ENCODE measurements around the gene IFT52.
"Not testable (repeated sequence)": the region's sequence is repeated elsewhere in the genome, so short reads cannot be mapped to it uniquely, and the experiment has no call there.

The IFT52 gene

GRCh38 chr20:43569282-43569681 is 21.5 kb upstream of the IFT52 start:
- no peak for DNase-seq

GRCh38 chr20:43570496-43570895 is 20.2 kb upstream of the IFT52 start:
- no peak for DNase-seq

DNA sequence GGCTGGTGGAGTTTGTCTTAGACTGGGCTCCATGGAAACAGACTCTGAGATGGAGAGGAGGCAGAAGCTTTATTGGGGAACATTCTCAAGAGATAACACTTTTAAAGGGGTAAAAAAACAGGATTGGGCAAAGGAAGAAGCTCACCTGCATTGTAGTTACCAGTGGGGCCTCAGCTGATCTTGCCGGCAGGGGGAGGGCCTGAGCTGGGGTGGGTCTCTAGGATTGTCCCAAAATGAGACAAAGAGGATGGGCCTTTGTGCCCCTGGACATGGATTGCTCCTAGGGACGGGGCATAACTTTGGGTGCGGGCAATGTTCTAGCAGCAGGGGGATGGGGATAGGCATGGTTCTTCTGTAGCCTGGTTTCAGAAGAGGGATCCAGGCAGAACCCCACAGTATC is 19.4 kb upstream of the IFT52 start:
- DNase-seq: no peak

GRCh38 chr20:43571771-43572170 is 19.0 kb upstream of the IFT52 start:
- no peak for DNase-seq

DNA sequence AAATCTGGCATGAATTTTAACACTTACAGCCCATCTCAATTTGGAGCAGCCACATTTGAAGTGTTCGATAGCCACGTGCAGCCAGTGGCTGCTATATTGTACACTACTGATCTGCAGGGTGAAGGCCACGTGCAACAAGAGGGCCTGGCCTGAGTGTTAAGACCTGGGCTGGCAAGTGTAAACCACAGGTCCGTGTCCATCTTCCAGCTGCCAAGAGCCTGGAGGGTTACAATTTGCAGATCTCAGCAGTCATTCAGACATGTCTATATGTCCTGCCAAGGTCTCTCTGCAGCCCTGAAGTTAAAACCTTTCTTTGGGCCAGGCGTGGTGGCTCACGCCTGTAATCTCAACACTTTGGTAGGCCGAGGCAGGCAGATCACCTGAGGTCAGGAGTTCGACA is 17.8 kb upstream of the IFT52 start:
- no peak for DNase-seq

- no peak for DNase-seq
Observed at GRCh38 chr20:43576108-43576507, 14.6 kb upstream of the IFT52 start.

- no peak for DNase-seq
Observed at GRCh38 chr20:43579861-43580793, 10.6 kb upstream of the IFT52 start.

DNA sequence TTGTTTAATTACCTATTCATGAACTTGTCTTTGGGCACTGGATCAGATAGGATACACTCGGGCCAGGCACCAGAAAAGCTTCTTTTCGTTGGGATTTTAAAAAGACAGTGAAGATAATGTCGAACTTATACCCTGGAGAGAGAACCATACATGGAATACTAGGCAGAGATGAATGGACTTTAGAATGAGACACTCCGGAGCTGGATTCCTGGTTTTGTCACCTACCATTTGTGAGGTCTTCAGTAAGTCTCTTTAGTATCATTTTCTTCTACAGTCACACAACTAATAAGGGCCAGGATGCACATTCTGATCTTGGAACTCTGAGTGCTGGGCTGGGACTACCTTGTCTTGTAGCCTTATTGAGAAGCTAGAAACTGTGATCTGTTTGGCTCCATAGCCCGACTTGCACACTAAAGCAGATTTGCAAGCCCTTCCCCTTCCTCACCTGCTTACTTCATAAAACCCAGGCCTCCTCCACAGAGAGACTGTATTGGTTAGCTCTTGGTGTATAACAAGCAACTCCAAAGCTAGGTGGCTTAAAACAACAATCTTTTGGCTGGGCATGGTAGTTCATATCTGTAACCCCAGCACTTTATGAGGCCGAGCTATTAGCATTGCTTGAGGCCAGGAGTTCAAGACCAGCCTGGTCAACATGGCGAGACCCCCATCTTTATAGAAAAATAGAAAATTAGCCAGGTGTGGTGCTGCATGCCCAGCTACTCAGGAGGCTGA is 7.4 kb upstream of the IFT52 start:
- DNase-seq: no peak

DNA sequence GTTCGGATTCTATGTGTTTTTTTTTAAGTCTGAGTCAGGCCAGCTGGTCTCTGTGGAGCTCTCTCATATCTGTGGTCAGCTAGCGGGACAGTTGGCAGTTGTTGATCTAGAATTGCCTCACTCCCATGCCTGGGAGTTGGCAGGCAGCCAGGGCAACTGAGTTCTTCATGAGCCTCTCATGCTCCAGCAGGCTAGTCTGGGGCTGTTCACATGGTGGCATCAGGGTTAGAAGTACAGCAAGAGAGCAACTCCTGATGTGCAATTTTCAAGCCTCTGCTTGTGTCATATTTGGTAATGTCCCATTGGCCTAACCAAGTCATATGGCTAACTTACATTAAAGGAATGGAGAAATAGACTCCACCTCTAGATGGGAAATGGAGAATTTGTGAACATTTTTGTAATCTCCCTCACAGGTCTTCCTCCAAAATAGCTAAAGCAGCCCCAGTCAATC is 6.7 kb upstream of the IFT52 start:
- DNase-seq: no peak

- no peak for DNase-seq
Observed at GRCh38 chr20:43584448-43585136, 6.1 kb upstream of the IFT52 start.

DNA sequence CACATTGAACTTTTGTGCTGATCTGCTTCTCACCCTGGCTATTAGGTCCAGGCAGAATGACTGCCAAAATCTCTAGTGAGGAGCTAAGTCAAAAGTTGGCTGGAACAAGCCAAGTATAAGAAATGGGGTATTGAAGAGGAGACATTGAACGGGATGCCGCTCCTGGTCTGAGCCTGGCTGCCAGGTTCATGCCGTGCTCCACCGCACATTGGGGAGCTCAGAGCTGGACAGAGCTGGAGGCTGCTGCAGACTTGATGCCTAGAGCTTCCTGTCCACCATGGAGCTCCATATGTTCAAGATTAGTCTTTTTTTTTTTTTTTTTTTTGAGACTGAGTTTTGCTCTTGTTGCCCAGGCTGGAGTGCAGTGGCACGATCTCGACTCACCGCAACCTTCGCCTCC is 4.1 kb upstream of the IFT52 start:
- no peak for DNase-seq

DNA sequence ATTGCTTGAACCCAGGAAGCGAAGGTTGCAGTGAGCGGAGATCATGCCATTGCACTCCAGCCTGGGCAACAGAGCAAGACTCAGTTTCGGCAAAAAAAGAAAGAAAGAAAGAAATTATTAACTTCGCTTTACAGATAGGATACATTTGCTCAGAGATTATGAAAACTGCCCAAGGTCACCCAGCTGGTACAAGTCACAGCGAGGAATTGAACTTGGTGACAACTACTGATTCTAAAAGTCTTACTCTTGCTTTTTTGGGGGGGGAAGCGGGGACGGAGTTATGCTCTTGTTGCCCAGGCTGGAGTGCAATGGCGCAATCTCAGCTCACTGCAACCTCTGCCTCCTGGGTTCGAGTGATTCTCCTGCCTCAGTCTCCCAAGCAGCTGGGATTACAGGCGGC is 2.2 kb upstream of the IFT52 start:
- DNase-seq: not testable (repeated sequence)

DNA sequence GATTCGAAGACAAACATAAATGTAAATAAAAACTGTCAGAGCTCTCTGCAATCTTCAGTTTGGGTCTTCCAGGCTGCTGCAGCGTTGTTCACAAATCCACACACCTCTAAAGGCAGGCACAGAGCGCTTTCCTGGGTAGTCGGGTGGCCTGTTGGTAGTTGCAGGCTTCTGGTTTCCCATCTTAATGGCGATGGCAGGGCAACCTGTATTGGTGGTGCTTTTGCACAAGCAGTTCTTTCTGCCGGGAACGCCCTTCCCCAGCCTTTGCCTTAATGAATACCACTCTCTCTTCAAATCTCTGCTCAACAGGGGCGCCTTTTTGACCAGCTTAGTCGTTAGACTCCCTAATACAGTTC is 723 bp upstream of the IFT52 start:
- peak; percentile 29 for DNase-seq

DNA sequence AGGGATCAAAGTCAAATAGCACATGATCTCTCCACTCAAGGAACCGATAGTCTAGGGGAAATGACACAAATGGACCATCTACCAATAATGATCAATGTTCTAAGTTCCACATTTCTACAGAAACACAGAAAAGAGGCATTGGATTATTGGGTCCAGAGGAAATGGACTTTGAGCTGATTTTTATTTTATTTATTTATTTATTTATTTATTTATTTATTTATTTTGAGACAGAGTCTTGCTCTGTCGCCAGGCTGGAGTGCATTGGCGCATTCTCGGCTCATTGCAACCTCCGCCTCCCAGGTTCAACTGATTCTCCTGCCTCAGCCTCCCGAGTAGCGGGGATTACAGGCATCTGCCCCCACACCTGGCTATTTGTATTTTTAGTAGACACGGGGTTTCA is 11.2 kb downstream of the IFT52 start:
- DNase-seq: not testable (repeated sequence)

DNA sequence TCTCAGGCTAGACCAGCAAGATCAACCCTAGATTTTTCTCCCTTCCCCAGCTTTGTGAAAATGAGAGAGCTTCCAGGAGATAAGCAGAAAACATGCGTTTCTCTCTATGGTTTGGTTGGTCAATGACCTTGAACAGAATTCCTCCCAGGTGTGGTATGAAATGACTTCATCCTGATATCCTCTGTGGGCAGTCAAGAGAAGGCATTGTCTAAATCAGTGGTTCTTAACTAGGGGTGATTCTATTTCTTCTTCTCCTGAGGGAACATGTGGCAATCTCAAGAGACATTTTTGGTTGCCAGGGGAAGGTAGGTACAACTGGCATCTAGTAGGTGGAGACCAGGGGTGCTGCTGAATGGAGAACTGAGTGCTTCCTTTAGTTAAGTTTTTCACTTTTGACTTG is 12.4 kb downstream of the IFT52 start:
- DNase-seq: no peak

- no peak for DNase-seq
Observed at GRCh38 chr20:43605715-43606114, 15.0 kb downstream of the IFT52 start.

GRCh38 chr20:43607278-43607677 is 16.5 kb downstream of the IFT52 start:
- DNase-seq: not testable (repeated sequence)

DNA sequence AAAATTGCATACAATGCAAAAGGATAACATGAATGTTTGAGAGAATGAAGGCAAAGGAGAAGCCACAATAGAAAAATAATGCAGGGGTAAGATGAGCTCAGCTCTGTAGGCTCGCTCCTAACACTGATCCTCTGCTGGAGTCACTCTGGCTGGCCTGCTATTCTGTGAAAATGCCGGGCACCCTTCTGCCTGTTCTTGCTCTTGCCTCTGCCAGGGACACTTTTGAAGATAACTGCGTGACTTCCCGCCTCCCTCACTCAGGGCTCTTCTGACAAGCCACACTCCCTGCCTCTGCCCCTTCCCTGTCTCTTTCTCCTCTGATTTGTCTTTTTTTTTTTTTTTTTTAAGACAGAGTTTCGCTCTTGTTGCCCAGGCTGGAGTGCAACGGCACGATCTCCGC is 40.9 kb downstream of the IFT52 start:
- no peak for DNase-seq

DNA sequence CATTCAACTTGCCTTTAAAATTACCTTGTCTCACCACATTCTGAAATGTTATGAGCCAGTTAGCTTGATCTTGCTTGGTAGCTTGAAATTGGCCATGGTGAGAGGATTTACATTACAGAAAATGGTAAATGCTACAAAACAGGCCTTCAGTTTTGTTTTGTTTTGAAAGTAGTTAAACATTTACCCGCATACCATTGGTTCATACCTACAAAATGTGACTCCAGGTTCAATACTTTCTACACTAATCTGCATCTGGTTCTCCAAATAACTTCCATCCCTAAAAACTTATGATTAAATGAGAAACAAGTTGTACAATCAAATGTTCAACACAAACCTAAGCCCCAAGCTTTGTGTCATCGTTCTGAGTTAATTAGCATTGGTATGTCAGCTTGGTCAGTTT is 45.7 kb downstream of the IFT52 start:
- DNase-seq: no peak

DNA sequence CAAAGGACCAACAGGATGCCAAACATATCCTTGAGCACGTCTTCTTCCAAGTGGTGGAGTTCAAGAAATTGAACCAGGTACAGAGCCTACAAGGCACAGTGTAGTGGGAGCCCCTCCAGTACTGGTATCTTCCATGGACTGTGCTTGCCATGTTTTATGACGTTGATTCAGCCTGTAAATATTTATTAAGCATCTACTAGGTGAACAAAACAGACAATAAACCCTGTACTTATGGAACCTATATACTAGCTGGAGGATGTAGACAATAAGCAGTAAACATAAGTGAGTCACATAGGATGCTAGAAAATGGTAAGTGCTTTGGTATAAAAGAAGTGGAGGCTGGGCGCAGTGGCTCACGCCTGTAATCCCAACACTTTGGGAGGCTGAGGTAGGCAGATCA is 51.8 kb downstream of the IFT52 start:
- no peak for DNase-seq

DNA sequence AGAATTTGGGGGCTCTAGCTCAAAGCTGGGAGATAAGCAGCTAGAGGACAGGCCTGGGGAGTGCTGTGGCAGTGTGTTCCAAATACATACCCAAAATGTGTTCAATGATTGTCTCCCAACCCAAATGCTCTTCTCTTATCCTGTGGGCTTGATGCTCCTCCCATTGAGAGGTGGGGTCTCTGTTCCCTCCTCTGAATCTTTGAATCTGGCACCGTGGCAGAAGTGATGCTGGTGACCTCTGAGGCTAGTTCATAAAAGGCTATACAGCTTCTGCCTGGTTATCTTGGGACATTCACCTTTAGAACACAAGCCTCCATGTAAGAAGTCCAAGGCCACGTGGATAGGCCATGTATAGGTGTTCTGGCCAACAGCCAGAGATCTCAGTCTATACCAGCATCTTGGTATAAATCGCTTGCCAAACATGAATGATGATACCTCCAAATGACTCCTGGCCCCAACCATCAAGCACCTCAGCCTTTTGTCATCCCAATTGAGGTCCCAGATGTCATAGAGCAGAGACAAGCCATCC is 60.3 kb downstream of the IFT52 start:
- DNase-seq: no peak

DNA sequence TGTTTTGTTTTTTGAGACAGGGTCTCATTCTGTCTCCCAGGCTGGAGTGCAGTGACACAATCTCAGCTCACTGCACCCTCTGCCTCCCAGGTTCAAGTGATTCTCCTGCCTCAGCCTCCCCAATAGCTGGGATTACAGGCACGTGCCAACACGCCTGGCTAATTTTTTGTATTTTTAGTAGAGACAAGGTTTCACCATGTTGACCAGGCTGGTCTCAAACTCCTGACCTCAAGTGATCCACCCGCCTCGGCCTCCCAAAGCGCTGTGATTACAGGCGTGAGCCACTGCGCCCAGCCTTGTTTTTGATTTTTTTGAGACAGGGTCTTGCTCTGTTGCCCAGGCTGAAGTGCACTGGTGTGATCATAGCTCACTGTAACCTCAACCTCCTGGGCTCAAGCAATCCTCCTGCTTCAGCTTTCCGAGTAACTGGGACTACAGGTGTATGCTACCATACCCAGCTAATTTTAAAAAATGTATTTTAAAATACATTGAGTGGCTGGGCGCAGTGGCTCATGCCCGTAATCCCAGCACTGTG is 61.0 kb downstream of the IFT52 start:
- DNase-seq: not testable (repeated sequence)

- no peak for DNase-seq
Observed at GRCh38 chr20:43653966-43654365, 63.2 kb downstream of the IFT52 start.
